Measurements from ENCODE around the gene RAB27A. TPM values are rescaled to one million over a fixed set of nuclear protein-coding genes. Genes with fewer than 3 reads are reported as not detected.

RAB27A gene
- total and polyA plus RNA-seq, 2 of the 13 experiments (the other 11 are each of a cell fraction or from before 2014, with no cell fraction given), result 3.4 to 8.1 TPM

DNA sequence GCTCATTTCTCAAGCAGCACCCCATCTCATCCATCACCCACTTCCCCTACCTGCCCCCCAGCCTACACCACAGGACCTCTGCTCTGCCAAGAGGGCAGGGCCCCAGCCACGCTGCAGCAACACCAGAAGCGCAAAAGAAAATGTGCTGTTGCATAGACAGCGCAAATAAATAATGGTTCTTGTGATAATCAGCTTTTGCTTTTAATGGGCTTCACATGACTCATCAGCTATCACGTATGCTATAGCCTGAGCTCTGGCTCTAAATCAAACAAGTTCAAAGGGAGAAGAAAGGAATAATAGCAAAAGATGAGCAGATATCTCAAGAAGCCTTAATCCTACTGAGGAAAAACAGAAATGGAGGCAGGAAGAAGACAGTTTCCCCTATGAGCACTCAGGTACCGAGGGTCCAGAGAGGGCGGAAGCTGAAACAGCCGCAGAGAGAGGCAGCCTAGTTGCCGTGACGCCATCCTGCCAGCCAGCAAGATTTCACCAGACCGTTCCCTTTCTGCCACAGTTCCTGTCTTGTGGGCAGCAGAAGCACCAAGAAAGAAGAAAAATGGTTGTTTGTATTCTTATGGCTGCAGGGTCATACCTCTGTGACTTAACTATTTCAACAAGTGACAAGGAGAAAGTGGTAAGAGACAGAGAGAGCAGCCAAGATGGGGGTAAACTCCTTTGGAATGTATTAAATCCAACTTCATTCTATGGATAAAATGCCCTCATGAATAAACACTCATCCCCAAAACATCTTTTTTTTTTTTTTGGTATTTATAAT, 22.0 kb downstream of the RAB27A start:
- no peaks in the 10 kb centered on the region for H3K9me3 ChIP-seq (ENCODE audit: low read length)
- no peak overlapping the region for H3K4me3 ChIP-seq (replicated peaks in 1 of 3; ENCODE audit: insufficient read depth in 1 of 3, low read depth in 2 of 3, low read length in 3 of 3)
- FAIRE-seq, result no peak
- DNase-seq (ENCODE audit: low spot score), result no peak
- 97% methylated on average over 10 of the region's 10 CpGs for WGBS (ENCODE audit: low lambda C conversion rate)
- ATAC-seq, result no peak
- no peaks in the 10 kb centered on the region for H3K27me3 ChIP-seq (ENCODE audit: control insufficient read depth in 1 of 2, insufficient read depth in 2 of 2, low read length in 2 of 2)
- H3K9ac ChIP-seq (ENCODE audit: insufficient read depth, low read depth, low read length), result no peak overlapping the region
- H3K79me2 ChIP-seq (ENCODE audit: insufficient read depth, low read length), result no peaks in the 10 kb centered on the region
- no peak overlapping the region for H3K4me2 ChIP-seq (ENCODE audit: low read depth, low read length)
- no peak overlapping the region for H2AFZ ChIP-seq (ENCODE audit: low read length)
- H3K4me1 ChIP-seq (ENCODE audit: insufficient read depth, low read length), result no peaks in the 10 kb centered on the region
- no peaks in the 10 kb centered on the region for H4K20me1 ChIP-seq (ENCODE audit: insufficient read depth, low read length)
- H3K27ac ChIP-seq (ENCODE audit: extremely low read length, insufficient read depth, low read length), result no peak overlapping the region
- POLR2A ChIA-PET, result no interaction called here
- BruUV-seq (replicated peaks), result no TSS peak
- H3K36me3 ChIP-seq (replicated peaks in 1 of 2; ENCODE audit: control insufficient read depth in 1 of 2, insufficient read depth in 2 of 2, low read length in 2 of 2), result no peaks in the 10 kb centered on the region
- CTCF ChIA-PET (ENCODE audit: low intra/inter-chr PET ratio, low total read pairs), result no interaction called here
- intact Hi-C loops (cut with micrococcal nuclease; ENCODE audit: unreplicated experiment) (no loop called here), in situ Hi-C loops (cut with HindIII; ENCODE audit: extremely low pct_ligation_motif_present, low pct_unique_long_range_greater_than_20kb) (no loop called here)
- TF ChIP-seq WIZ (CRISPR knock-in tag; IDR thresholded peaks at IDR 0.05), result no peak
- no peak for TF ChIP-seq ESRRA (CRISPR knock-in tag; IDR thresholded peaks at IDR 0.05; ENCODE audit: low read depth)
- no peak for TF ChIP-seq ZBTB10 (CRISPR knock-in tag; IDR thresholded peaks at IDR 0.05; ENCODE audit: borderline replicate concordance)
- TF ChIP-seq, protein P1, sequence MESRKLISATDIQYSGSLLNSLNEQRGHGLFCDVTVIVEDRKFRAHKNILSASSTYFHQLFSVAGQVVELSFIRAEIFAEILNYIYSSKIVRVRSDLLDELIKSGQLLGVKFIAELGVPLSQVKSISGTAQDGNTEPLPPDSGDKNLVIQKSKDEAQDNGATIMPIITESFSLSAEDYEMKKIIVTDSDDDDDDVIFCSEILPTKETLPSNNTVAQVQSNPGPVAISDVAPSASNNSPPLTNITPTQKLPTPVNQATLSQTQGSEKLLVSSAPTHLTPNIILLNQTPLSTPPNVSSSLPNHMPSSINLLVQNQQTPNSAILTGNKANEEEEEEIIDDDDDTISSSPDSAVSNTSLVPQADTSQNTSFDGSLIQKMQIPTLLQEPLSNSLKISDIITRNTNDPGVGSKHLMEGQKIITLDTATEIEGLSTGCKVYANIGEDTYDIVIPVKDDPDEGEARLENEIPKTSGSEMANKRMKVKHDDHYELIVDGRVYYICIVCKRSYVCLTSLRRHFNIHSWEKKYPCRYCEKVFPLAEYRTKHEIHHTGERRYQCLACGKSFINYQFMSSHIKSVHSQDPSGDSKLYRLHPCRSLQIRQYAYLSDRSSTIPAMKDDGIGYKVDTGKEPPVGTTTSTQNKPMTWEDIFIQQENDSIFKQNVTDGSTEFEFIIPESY (CRISPR knock-in tag; IDR thresholded peaks at IDR 0.05), result no peak
- TF ChIP-seq EP300 (IDR thresholded peaks at IDR 0.05; ENCODE audit: low read depth in 2 of 2, low read length in 2 of 2), result no peak
- no peak for TF ChIP-seq EP300 (CRISPR knock-in tag; IDR thresholded peaks at IDR 0.05; ENCODE audit: borderline replicate concordance)
- TF ChIP-seq CC2D1A (CRISPR knock-in tag; IDR thresholded peaks at IDR 0.05), result no peak
- no peak for TF ChIP-seq ZNF207 (IDR thresholded peaks at IDR 0.05; ENCODE audit: borderline replicate concordance)
- TF ChIP-seq KDM1A (CRISPR knock-in tag; IDR thresholded peaks at IDR 0.05), result no peak
- no peak for TF ChIP-seq ZNF30 (CRISPR knock-in tag; IDR thresholded peaks at IDR 0.05)
- TF ChIP-seq ZNF33B (CRISPR knock-in tag; IDR thresholded peaks at IDR 0.05), result no peak
- no peak for TF ChIP-seq HOXA9 (CRISPR knock-in tag; IDR thresholded peaks at IDR 0.05; ENCODE audit: borderline replicate concordance)
- TF ChIP-seq POLR2AphosphoS5 (IDR thresholded peaks at IDR 0.05; ENCODE audit: low read depth, low read length), result no peak
- no peak for TF ChIP-seq PCBP1 (IDR thresholded peaks at IDR 0.05; ENCODE audit: borderline replicate concordance, low read depth, low read length)
- TF ChIP-seq ZNF749 (CRISPR knock-in tag; IDR thresholded peaks at IDR 0.05; ENCODE audit: borderline replicate concordance), result no peak
- no peak for TF ChIP-seq RFXAP (CRISPR knock-in tag; IDR thresholded peaks at IDR 0.05; ENCODE audit: borderline replicate concordance)
- no peak for TF ChIP-seq E2F2 (CRISPR knock-in tag; IDR thresholded peaks at IDR 0.05; ENCODE audit: borderline replicate concordance)
